HepG2 (cell line): ENCODE results near the gene HSPB6. TPM values are rescaled to one million over a fixed set of nuclear protein-coding genes. Genes with fewer than 3 reads are reported as not detected.

ENCODE experiments used
- ATAC-seq: fragments of 200-7000 bp; cut with Tn5 transposase; 3 replicates; pipeline ENCODE4 v1.9.1; 2020; ENCODE audit warnings: mild to moderate bottlenecking, moderate library complexity
- BruUV-seq: library from RNA; stranded (reverse); fragments of 400-500 nt; replicated peaks from 2 replicates; lab custom pipeline; 2021; lab: Mats Ljungman, UMichigan
- CTCF ChIA-PET: fragments of 300-600 bp; formaldehyde crosslinking; extraction: SDS; loops from one replicate; lab custom pipeline; 2021; ENCODE audit warnings: low total read pairs, inconsistent platforms, low intra/inter-chr PET ratio; lab: Yijun Ruan, JAX
- POLR2A ChIA-PET: fragments of 350-600 bp; sonication (Branson Sonifier 250); formaldehyde crosslinking; loops from one replicate; lab custom pipeline; 2020; ENCODE audit warnings: antibody characterized with exemption, inconsistent platforms; lab: Yijun Ruan, JAX
- DNase-seq: peaks from one replicate; pipeline ENCODE4 v3.0.0-alpha.2; 2015; ENCODE audit warnings: low spot score
- FAIRE-seq: peaks from 3 replicates; lab custom pipeline; 2011; peaks lifted over from hg19 to GRCh38; lab: Jason Lieb, UNC
- H2AFZ ChIP-seq: one replicate; pipeline ENCODE4 v1.6.1; 2011; ENCODE audit warnings: low read length, inconsistent platforms
- H3K27ac ChIP-seq: fragments of 300-600 bp; 3 replicates; pipeline ENCODE4 v1.8.0; 2011; ENCODE audit warnings: mixed run types, mild to moderate bottlenecking, mixed read lengths, low read length, inconsistent platforms; ENCODE audit not compliant: insufficient read depth; ENCODE audit errors: extremely low read length
- H3K27me3 ChIP-seq, 2 experiments: fragments of 200-600 bp in 1 of 2; 2 replicates in 1 of 2; 3 replicates in 1 of 2; pipeline versions ENCODE4 v1.6.0 to v1.8.0; 2011; ENCODE audit warnings: low read length in 2 of 2, mild to moderate bottlenecking in 2 of 2, moderate library complexity in 2 of 2, inconsistent platforms in 1 of 2; ENCODE audit not compliant: insufficient read depth in 2 of 2, control insufficient read depth in 1 of 2
- H3K36me3 ChIP-seq, 2 experiments: fragments of 200-600 bp in 1 of 2; replicated peaks in 1 of 2; 2 replicates in 1 of 2; 3 replicates in 1 of 2; pipeline versions ENCODE4 v1.5.1 to v1.8.0; 2011; ENCODE audit warnings: low read length in 2 of 2, inconsistent platforms in 1 of 2; ENCODE audit not compliant: insufficient read depth in 2 of 2, control insufficient read depth in 1 of 2
- H3K4me1 ChIP-seq: 2 replicates; pipeline ENCODE4 v1.5.1; 2012; ENCODE audit warnings: low read length, inconsistent platforms; ENCODE audit not compliant: insufficient read depth
- H3K4me2 ChIP-seq: 2 replicates; pipeline ENCODE4 v1.6.0; 2011; ENCODE audit warnings: low read depth, low read length, inconsistent platforms
- H3K4me3 ChIP-seq, 3 experiments: fragments of 200-600 bp in 1 of 3; sonication (generic), shearing (Covaris generic) in 1 of 3; replicated peaks in 1 of 3; 2 replicates each; pipeline ENCODE4 v1.5.1; 2011 to 2016; ENCODE audit warnings: low read length in 3 of 3, inconsistent platforms in 2 of 3, low read depth in 2 of 3, mild to moderate bottlenecking in 2 of 3, control low read depth in 1 of 3, mixed read lengths in 1 of 3; ENCODE audit not compliant: insufficient read depth in 1 of 3
- H3K79me2 ChIP-seq: one replicate; pipeline ENCODE4 v1.6.1; 2011; ENCODE audit warnings: low read length, inconsistent platforms; ENCODE audit not compliant: insufficient read depth
- H3K9ac ChIP-seq: 2 replicates; pipeline ENCODE4 v1.6.0; 2011; ENCODE audit warnings: mild to moderate bottlenecking, low read depth, low read length, inconsistent platforms; ENCODE audit not compliant: insufficient read depth
- H3K9me3 ChIP-seq: 2 replicates; pipeline ENCODE4 v1.5.1; 2012; ENCODE audit warnings: mild to moderate bottlenecking, low read length
- H4K20me1 ChIP-seq: 2 replicates; pipeline ENCODE4 v1.6.0; 2011; ENCODE audit warnings: inconsistent platforms, mild to moderate bottlenecking, low read length, moderate library complexity; ENCODE audit not compliant: insufficient read depth
- FOSL1 ChIP-seq: sonication (generic); formaldehyde crosslinking; IDR thresholded peaks from 2 replicates; pipeline ENCODE4 v1.9.0; 2021; ENCODE audit warnings: missing genetic modification reagents, borderline replicate concordance
- GATAD2A ChIP-seq: IDR thresholded peaks from 2 replicates; pipeline ENCODE4 v1.6.1; 2016
- HNRNPK ChIP-seq: fragments of 200-400 bp; formaldehyde crosslinking; IDR thresholded peaks from 2 replicates; pipeline ENCODE4 v1.6.1; 2018; ENCODE audit warnings: low read length, low read depth, moderate library complexity, mild to moderate bottlenecking; ENCODE audit not compliant: poor library complexity, severe bottlenecking
- KLF12 ChIP-seq: sonication (generic); formaldehyde crosslinking; IDR thresholded peaks from 2 replicates; pipeline ENCODE4 v1.4.0; 2020; ENCODE audit warnings: missing genetic modification reagents, borderline replicate concordance
- MEIS1 ChIP-seq: sonication (generic); formaldehyde crosslinking; IDR thresholded peaks from 2 replicates; pipeline ENCODE4 v1.9.0; 2021; ENCODE audit warnings: mild to moderate bottlenecking, missing genetic modification reagents, moderate library complexity, borderline replicate concordance
- MIXL1 ChIP-seq: IDR thresholded peaks from 2 replicates; pipeline ENCODE4 v1.6.1; 2016
- NR2F1 ChIP-seq, 2 experiments: fragments of 450-650 bp in 1 of 2; formaldehyde crosslinking in 1 of 2; IDR thresholded peaks; 2 replicates each; pipeline versions ENCODE4 v1.5.0 to v1.6.1; 2016 to 2020; ENCODE audit warnings: mild to moderate bottlenecking in 1 of 2, missing compliant biosample characterization in 1 of 2, missing genetic modification reagents in 1 of 2, moderate library complexity in 1 of 2
- RAD21 ChIP-seq: fragments of 450-650 bp; formaldehyde crosslinking; IDR thresholded peaks from 2 replicates; pipeline ENCODE4 v1.5.0; 2020; ENCODE audit warnings: mild to moderate bottlenecking
- RXRA ChIP-seq: sonication (generic); formaldehyde crosslinking; IDR thresholded peaks from 2 replicates; pipeline ENCODE4 v1.5.1; 2020; ENCODE audit warnings: missing genetic modification reagents
- SAP130 ChIP-seq: IDR thresholded peaks from 2 replicates; pipeline ENCODE4 v1.6.1; 2016; ENCODE audit warnings: low read depth
- STAG1 ChIP-seq: sonication (generic); formaldehyde crosslinking; IDR thresholded peaks from 2 replicates; pipeline ENCODE4 v1.4.0; 2020; ENCODE audit warnings: missing genetic modification reagents
- ZBTB21 ChIP-seq: sonication (generic); formaldehyde crosslinking; IDR thresholded peaks from 2 replicates; pipeline ENCODE4 v1.4.0; 2020; ENCODE audit warnings: missing genetic modification reagents
- ZKSCAN5 ChIP-seq: sonication (generic); formaldehyde crosslinking; IDR thresholded peaks from 2 replicates; pipeline ENCODE4 v1.5.1; 2020; ENCODE audit warnings: mild to moderate bottlenecking, missing genetic modification reagents
- ZNF44 ChIP-seq: sonication (generic); formaldehyde crosslinking; IDR thresholded peaks from 2 replicates; pipeline ENCODE4 v1.5.1; 2020; ENCODE audit warnings: mild to moderate bottlenecking, missing genetic modification reagents
- ZNF543 ChIP-seq: sonication (generic); formaldehyde crosslinking; IDR thresholded peaks from 2 replicates; pipeline ENCODE4 v1.4.0; 2020; ENCODE audit warnings: mild to moderate bottlenecking, missing genetic modification reagents
- WGBS: methylation state at CpG from one replicate; pipeline ENCODE4 v1.1.6; 2017; ENCODE audit warnings: low lambda C conversion rate; 5-methylcytosine and 5-hydroxymethylcytosine counted together
- in situ Hi-C: cut with HindIII; loops from 2 replicates; pipeline ENCODE4 v1.10.0; 2017; ENCODE audit warnings: low pct_unique_long_range_greater_than_20kb; ENCODE audit not compliant: extremely low pct_ligation_motif_present
- intact Hi-C: fragments of 100-400 bp; cut with micrococcal nuclease; formaldehyde crosslinking; loops from one replicate; pipeline ENCODE4 v1.10.0; 2022; ENCODE audit not compliant: unreplicated experiment
- polyA plus RNA-seq, 8 experiments: library from polyadenylated mRNA; depleted of rRNA in 3 of 8; stranded (reverse) in 7 of 8; unstranded in 1 of 8; fragments of >200 nt; fragmentation: Illumina TruSeq in 4 of 8; extraction: Trizol in 4 of 8; gene quantifications; 2 replicates each; pipeline versions ENCODE4 v1.2.1 to v1.2.3, GENCODE V29; 2011 to 2016; ENCODE audit warnings: low read depth in 4 of 8, missing spikeins in 1 of 8, mixed read lengths in 1 of 8; ENCODE audit not compliant: insufficient read depth in 1 of 8
- total RNA-seq, 5 experiments: library from RNA; depleted of rRNA; stranded (reverse); fragments of >200 nt; fragmentation: Illumina TruSeq; extraction: Trizol; gene quantifications; 2 replicates each; pipeline ENCODE4 v1.2.3, GENCODE V29; 2016; ENCODE audit warnings: low read depth in 1 of 5
- TF ChIP-seq, protein P1 (sequence below): sonication (generic); formaldehyde crosslinking; IDR thresholded peaks from 2 replicates; pipeline ENCODE4 v1.4.0; 2020; ENCODE audit warnings: missing genetic modification reagents, borderline replicate concordance
- TF ChIP-seq, protein P2 (sequence below): sonication (generic); formaldehyde crosslinking; IDR thresholded peaks from 2 replicates; pipeline ENCODE4 v1.4.0; 2020; ENCODE audit warnings: missing genetic modification reagents, borderline replicate concordance

HSPB6 gene
- total and polyA plus RNA-seq, 2 of the 13 experiments (the other 11 are each of a cell fraction or from before 2014, with no cell fraction given) = 0.18 TPM; not detected in 1

- CTCF ChIA-PET = interaction anchor here (0.7 kb wide), 1 partner anchor 90 kb away, joined by 3 read pairs; no protein-coding TSS in a partner anchor
- FAIRE-seq = no peak
- Histone ChIP-seq H3K9me3 (no peaks in the 10 kb centered on the region), H3K27ac (no peak overlapping the region), H3K36me3 (peaks cover 0 to 2% of the 10 kb centered on the region in 2 experiments; a peak in 2 of 5 replicates), H3K79me2 (no peaks in the 10 kb centered on the region), H4K20me1 (no peaks in the 10 kb centered on the region), H3K9ac (no peak overlapping the region), H2AFZ (no peak overlapping the region), H3K4me3 (no peak overlapping the region), H3K27me3 (no peaks in the 10 kb centered on the region), H3K4me2 (no peak overlapping the region), H3K4me1 (peaks cover 28% of the 10 kb centered on the region)
- POLR2A ChIA-PET = no interaction called here
- BruUV-seq = no TSS peak
- peak; percentile 26; the same call in 2 of the 3 replicates for ATAC-seq
- no peak for DNase-seq
- in situ Hi-C loops (no loop called here), intact Hi-C loops (no loop called here)
- 77% methylated on average over 19 of the region's 28 CpGs for WGBS
- TF ChIP-seq KLF12 = no peak
- peak; percentile 56 for TF ChIP-seq STAG1 (CRISPR knock-in tag)
- peak; percentile 40; the same call in 1 of the 2 replicates for TF ChIP-seq SAP130 (CRISPR knock-in tag)
- peak; percentile 34; the same call in 1 of the 2 replicates for TF ChIP-seq RAD21 (CRISPR knock-in tag)
- TF ChIP-seq GATAD2A (CRISPR knock-in tag) = 0 out of 2 replicates have a peak, but pooled peaks have one; percentile 13
- TF ChIP-seq RXRA (CRISPR knock-in tag) = peak; percentile 47; the same call in 1 of the 2 replicates
- TF ChIP-seq, protein P1, sequence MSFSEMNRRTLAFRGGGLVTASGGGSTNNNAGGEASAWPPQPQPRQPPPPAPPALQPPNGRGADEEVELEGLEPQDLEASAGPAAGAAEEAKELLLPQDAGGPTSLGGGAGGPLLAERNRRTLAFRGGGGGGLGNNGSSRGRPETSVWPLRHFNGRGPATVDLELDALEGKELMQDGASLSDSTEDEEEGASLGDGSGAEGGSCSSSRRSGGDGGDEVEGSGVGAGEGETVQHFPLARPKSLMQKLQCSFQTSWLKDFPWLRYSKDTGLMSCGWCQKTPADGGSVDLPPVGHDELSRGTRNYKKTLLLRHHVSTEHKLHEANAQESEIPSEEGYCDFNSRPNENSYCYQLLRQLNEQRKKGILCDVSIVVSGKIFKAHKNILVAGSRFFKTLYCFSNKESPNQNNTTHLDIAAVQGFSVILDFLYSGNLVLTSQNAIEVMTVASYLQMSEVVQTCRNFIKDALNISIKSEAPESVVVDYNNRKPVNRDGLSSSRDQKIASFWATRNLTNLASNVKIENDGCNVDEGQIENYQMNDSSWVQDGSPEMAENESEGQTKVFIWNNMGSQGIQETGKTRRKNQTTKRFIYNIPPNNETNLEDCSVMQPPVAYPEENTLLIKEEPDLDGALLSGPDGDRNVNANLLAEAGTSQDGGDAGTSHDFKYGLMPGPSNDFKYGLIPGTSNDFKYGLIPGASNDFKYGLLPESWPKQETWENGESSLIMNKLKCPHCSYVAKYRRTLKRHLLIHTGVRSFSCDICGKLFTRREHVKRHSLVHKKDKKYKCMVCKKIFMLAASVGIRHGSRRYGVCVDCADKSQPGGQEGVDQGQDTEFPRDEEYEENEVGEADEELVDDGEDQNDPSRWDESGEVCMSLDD (CRISPR knock-in tag) = 0 out of 2 replicates have a peak, but pooled peaks have one; percentile 12
- peak; percentile 70; the same call in 1 of the 2 replicates for TF ChIP-seq ZKSCAN5
- TF ChIP-seq HNRNPK = no peak
- peak; percentile 62; the same call in 1 of the 2 replicates for TF ChIP-seq ZBTB21 (CRISPR knock-in tag)
- no peak for TF ChIP-seq MEIS1 (CRISPR knock-in tag)
- TF ChIP-seq ZNF44 = no peak
- peak; percentile 74 to 88; a peak in 3 of 4 replicates for TF ChIP-seq NR2F1 (CRISPR knock-in tag; IDR thresholded peaks at IDR 0.05)
- TF ChIP-seq ZNF543 (CRISPR knock-in tag) = no peak
- no peak for TF ChIP-seq MIXL1 (CRISPR knock-in tag)
- TF ChIP-seq, protein P2, sequence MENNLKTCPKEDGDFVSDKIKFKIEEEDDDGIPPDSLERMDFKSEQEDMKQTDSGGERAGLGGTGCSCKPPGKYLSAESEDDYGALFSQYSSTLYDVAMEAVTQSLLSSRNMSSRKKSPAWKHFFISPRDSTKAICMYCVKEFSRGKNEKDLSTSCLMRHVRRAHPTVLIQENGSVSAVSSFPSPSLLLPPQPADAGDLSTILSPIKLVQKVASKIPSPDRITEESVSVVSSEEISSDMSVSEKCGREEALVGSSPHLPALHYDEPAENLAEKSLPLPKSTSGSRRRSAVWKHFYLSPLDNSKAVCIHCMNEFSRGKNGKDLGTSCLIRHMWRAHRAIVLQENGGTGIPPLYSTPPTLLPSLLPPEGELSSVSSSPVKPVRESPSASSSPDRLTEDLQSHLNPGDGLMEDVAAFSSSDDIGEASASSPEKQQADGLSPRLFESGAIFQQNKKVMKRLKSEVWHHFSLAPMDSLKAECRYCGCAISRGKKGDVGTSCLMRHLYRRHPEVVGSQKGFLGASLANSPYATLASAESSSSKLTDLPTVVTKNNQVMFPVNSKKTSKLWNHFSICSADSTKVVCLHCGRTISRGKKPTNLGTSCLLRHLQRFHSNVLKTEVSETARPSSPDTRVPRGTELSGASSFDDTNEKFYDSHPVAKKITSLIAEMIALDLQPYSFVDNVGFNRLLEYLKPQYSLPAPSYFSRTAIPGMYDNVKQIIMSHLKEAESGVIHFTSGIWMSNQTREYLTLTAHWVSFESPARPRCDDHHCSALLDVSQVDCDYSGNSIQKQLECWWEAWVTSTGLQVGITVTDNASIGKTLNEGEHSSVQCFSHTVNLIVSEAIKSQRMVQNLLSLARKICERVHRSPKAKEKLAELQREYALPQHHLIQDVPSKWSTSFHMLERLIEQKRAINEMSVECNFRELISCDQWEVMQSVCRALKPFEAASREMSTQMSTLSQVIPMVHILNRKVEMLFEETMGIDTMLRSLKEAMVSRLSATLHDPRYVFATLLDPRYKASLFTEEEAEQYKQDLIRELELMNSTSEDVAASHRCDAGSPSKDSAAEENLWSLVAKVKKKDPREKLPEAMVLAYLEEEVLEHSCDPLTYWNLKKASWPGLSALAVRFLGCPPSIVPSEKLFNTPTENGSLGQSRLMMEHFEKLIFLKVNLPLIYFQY (CRISPR knock-in tag) = no peak
- TF ChIP-seq FOSL1 = peak; percentile 40; the same call in 1 of the 2 replicates
These were observed 26.9 kb upstream of the HSPB6 start for GRCh38 chr19:35783469-35784434.
